ENCODE measurements around the gene EIF3D.

Gene EIF3D

DNA sequence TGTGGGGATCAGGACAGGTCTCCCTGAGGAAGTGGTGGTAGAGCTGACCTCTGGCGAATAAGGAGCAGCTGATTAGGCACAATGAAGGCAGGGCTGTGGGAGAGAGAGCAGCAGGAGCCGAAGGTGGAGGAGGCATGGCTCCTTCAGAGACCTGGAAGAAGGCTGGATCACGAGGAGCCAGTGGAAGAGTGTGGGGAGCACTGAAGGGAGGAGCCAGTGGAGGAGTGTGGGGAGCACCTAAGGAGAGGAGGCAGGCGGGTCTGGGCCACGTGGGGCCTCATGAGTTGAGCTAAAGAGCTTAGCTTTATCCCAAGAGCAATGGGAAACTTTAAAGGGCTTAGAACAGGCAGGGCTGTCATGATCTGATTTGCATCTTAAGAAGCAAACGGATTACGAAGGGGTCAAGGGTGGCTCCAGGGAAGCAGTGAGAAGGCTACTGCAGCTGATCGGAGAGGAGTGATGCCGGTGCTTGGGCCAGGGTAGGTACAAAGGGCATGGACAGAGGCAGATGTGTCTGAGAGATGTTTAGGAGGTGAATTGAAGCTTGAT lies 44.9 kb upstream of the EIF3D start:
- Histone ChIP-seq H2BK5ac (ENCODE audit: low read depth, low read length, poor library complexity, severe bottlenecking) (no peak overlapping the region), H2BK15ac (ENCODE audit: low read depth, poor library complexity, severe bottlenecking) (no peak overlapping the region), H2BK120ac (ENCODE audit: low read depth, low read length) (no peak overlapping the region), H3K79me1 (replicated peaks; ENCODE audit: low read length, poor library complexity, severe bottlenecking) (no peaks in the 10 kb centered on the region), H3K4me2 (ENCODE audit: low read length, poor library complexity, severe bottlenecking) (no peak overlapping the region), H4K91ac (ENCODE audit: low read length) (no peak overlapping the region), H2AFZ (ENCODE audit: low read depth, low read length) (no peak overlapping the region), H3K9ac (ENCODE audit: low read length) (no peak overlapping the region), H3K27ac (ENCODE audit: low read length, poor library complexity, severe bottlenecking) (no peak overlapping the region), H4K8ac (ENCODE audit: low read length) (no peak overlapping the region), H3K23ac (ENCODE audit: low read length in 2 of 2) (no peak overlapping the region), H3K36me3 (ENCODE audit: control insufficient read depth in 1 of 2, insufficient read depth in 2 of 2, low read depth in 1 of 2, low read length in 2 of 2) (no peaks in the 10 kb centered on the region), H3K27me3 (ENCODE audit: control insufficient read depth in 1 of 2, insufficient read depth in 1 of 2, low read length in 2 of 2) (peaks cover 3 to 36% of the 10 kb centered on the region in 2 experiments), H3K4me3 (ENCODE audit: insufficient read depth in 1 of 2, low read depth in 1 of 2, low read length in 2 of 2) (no peak overlapping the region), H3K4ac (ENCODE audit: low read depth in 1 of 2, low read length in 2 of 2) (no peak overlapping the region), H3K9me3 (ENCODE audit: control insufficient read depth, low read length) (no peaks in the 10 kb centered on the region), H2AK5ac (ENCODE audit: low read length, severe bottlenecking) (no peak overlapping the region), H2BK12ac (ENCODE audit: low read length in 2 of 2) (no peak overlapping the region), H3K18ac (ENCODE audit: low read depth in 1 of 2, low read length in 2 of 2) (no peak overlapping the region), H3K14ac (ENCODE audit: low read length in 2 of 2) (no peak overlapping the region), H3K4me1 (ENCODE audit: control insufficient read depth, insufficient read depth, low read depth, low read length) (peaks cover 11% of the 10 kb centered on the region)
- 73% methylated on average over 9 of the region's 9 CpGs for WGBS
- DNase-seq = no peak

DNA sequence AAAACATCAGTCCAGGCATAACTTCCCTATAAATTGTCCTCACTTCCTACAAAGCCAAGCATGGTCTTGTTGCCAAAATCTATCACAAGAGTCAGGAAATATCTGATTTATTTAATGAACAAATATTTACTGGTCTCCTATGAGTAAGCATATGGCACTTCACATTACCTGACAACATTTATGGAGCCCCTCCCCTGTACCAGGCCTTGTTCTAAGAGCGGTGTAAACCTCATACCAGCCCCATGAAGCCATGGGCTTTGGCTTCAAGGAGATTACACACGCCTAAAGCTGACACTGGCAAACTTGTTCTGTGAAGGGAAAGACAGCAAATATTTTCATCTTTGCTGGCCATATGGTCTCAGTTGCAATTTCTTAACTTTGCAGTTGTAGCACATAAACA lies 43.0 kb upstream of the EIF3D start:
- no peak overlapping the region for H2BK120ac ChIP-seq (ENCODE audit: low read depth, low read length)
- no peak overlapping the region for H2AK5ac ChIP-seq (ENCODE audit: low read length, severe bottlenecking)
- no peak overlapping the region for H3K23ac ChIP-seq (ENCODE audit: low read length in 2 of 2)
- no peak overlapping the region for H3K4ac ChIP-seq (ENCODE audit: low read depth in 1 of 2, low read length in 2 of 2)
- 83% methylated on average over 2 of the region's 2 CpGs for WGBS
- H2AFZ ChIP-seq (ENCODE audit: low read depth, low read length) = no peak overlapping the region
- no peak overlapping the region for H2BK15ac ChIP-seq (ENCODE audit: low read depth, poor library complexity, severe bottlenecking)
- H3K9me3 ChIP-seq (ENCODE audit: control insufficient read depth, low read length) = no peaks in the 10 kb centered on the region
- H4K8ac ChIP-seq (ENCODE audit: low read length) = no peak overlapping the region
- H3K27ac ChIP-seq (ENCODE audit: low read length, poor library complexity, severe bottlenecking) = no peak overlapping the region
- no peak overlapping the region for H2BK5ac ChIP-seq (ENCODE audit: low read depth, low read length, poor library complexity, severe bottlenecking)
- H3K14ac ChIP-seq (ENCODE audit: low read length in 2 of 2) = no peak overlapping the region
- no peaks in the 10 kb centered on the region for H3K36me3 ChIP-seq (ENCODE audit: control insufficient read depth in 1 of 2, insufficient read depth in 2 of 2, low read depth in 1 of 2, low read length in 2 of 2)
- DNase-seq = no peak
- H3K4me1 ChIP-seq (ENCODE audit: control insufficient read depth, insufficient read depth, low read depth, low read length) = peaks cover 10% of the 10 kb centered on the region
- no peak overlapping the region for H3K18ac ChIP-seq (ENCODE audit: low read depth in 1 of 2, low read length in 2 of 2)
- H3K4me2 ChIP-seq (ENCODE audit: low read length, poor library complexity, severe bottlenecking) = no peak overlapping the region
- no peak overlapping the region for H3K4me3 ChIP-seq (ENCODE audit: insufficient read depth in 1 of 2, low read depth in 1 of 2, low read length in 2 of 2)
- H4K91ac ChIP-seq (ENCODE audit: low read length) = no peak overlapping the region
- no peaks in the 10 kb centered on the region for H3K79me1 ChIP-seq (replicated peaks; ENCODE audit: low read length, poor library complexity, severe bottlenecking)
- H3K9ac ChIP-seq (ENCODE audit: low read length) = no peak overlapping the region
- H2BK12ac ChIP-seq (ENCODE audit: low read length in 2 of 2) = no peak overlapping the region
- H3K27me3 ChIP-seq (ENCODE audit: control insufficient read depth in 1 of 2, insufficient read depth in 1 of 2, low read length in 2 of 2) = peaks cover 0 to 31% of the 10 kb centered on the region in 2 experiments

DNA sequence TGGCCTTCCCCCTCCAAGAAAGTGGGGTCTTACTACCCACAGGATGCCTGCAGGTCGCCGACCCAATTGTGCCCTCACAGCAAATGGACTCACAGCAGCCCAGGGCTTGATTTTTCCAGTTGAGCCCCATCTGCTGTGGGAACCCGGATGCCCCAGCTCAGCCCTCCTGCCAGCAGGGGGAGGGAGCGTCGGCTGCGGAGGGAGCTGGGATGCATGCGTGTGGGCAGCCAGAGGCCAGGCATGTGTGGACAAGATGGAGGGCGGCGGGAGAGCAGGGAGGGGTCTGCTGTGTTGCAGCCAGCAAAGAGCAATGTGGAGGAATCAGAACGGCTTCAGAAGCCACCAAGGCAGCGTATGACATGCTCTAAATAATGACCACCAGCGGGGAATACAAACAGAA lies 41.0 kb upstream of the EIF3D start:
- peaks cover 0 to 39% of the 10 kb centered on the region in 2 experiments for H3K27me3 ChIP-seq (ENCODE audit: control insufficient read depth in 1 of 2, insufficient read depth in 1 of 2, low read length in 2 of 2)
- H3K9me3 ChIP-seq (ENCODE audit: control insufficient read depth, low read length) = no peaks in the 10 kb centered on the region
- peak overlapping the region; percentile 29 for H2AFZ ChIP-seq (ENCODE audit: low read depth, low read length)
- DNase-seq = no peak
- peak overlapping the region; percentile 75 for H4K8ac ChIP-seq (ENCODE audit: low read length)
- no peak overlapping the region for H3K4ac ChIP-seq (ENCODE audit: low read depth in 1 of 2, low read length in 2 of 2)
- no peak overlapping the region for H3K4me3 ChIP-seq (ENCODE audit: insufficient read depth in 1 of 2, low read depth in 1 of 2, low read length in 2 of 2)
- H2BK5ac ChIP-seq (ENCODE audit: low read depth, low read length, poor library complexity, severe bottlenecking) = no peak overlapping the region
- no peaks in the 10 kb centered on the region for H3K36me3 ChIP-seq (ENCODE audit: control insufficient read depth in 1 of 2, insufficient read depth in 2 of 2, low read depth in 1 of 2, low read length in 2 of 2)
- H2BK15ac ChIP-seq (ENCODE audit: low read depth, poor library complexity, severe bottlenecking) = no peak overlapping the region
- no peak overlapping the region for H3K23ac ChIP-seq (ENCODE audit: low read length in 2 of 2)
- no peak overlapping the region for H3K9ac ChIP-seq (ENCODE audit: low read length)
- no peak overlapping the region for H2AK5ac ChIP-seq (ENCODE audit: low read length, severe bottlenecking)
- no peak overlapping the region for H3K18ac ChIP-seq (ENCODE audit: low read depth in 1 of 2, low read length in 2 of 2)
- peaks cover 5% of the 10 kb centered on the region for H3K4me1 ChIP-seq (ENCODE audit: control insufficient read depth, insufficient read depth, low read depth, low read length)
- H2BK120ac ChIP-seq (ENCODE audit: low read depth, low read length) = no peak overlapping the region
- no peak overlapping the region for H3K27ac ChIP-seq (ENCODE audit: low read length, poor library complexity, severe bottlenecking)
- WGBS = 58% methylated on average over 12 of the region's 12 CpGs
- H3K79me1 ChIP-seq (replicated peaks; ENCODE audit: low read length, poor library complexity, severe bottlenecking) = no peaks in the 10 kb centered on the region
- no peak overlapping the region for H2BK12ac ChIP-seq (ENCODE audit: low read length in 2 of 2)
- H3K14ac ChIP-seq (ENCODE audit: low read length in 2 of 2) = peak overlapping the region in 1 of 2 experiments; percentile 74
- H3K4me2 ChIP-seq (ENCODE audit: low read length, poor library complexity, severe bottlenecking) = no peak overlapping the region
- H4K91ac ChIP-seq (ENCODE audit: low read length) = no peak overlapping the region

DNA sequence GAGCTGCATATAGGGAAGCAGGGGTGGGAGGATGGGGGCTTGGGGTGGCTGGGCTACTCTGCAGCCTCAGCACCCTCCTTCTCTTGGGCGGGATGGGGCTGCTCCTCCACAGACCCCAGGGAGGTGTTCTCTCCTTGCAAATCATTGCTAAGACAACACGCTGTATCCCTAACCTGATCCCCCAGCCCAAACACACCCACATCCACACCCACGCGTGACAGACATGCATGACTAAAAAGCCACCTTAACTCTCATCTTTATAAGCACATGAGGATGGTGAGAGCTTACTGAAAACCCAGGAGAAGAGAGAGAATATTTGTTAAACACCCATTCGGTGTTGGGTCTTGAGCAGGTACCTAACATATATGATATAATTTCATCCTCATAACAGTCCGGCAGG lies 39.9 kb upstream of the EIF3D start:
- Histone ChIP-seq H3K9me3 (ENCODE audit: control insufficient read depth, low read length) (no peaks in the 10 kb centered on the region), H2AFZ (ENCODE audit: low read depth, low read length) (no peak overlapping the region), H3K4me3 (ENCODE audit: insufficient read depth in 1 of 2, low read depth in 1 of 2, low read length in 2 of 2) (no peak overlapping the region), H2AK5ac (ENCODE audit: low read length, severe bottlenecking) (no peak overlapping the region), H4K8ac (ENCODE audit: low read length) (no peak overlapping the region), H3K4me2 (ENCODE audit: low read length, poor library complexity, severe bottlenecking) (no peak overlapping the region), H3K27me3 (ENCODE audit: control insufficient read depth in 1 of 2, insufficient read depth in 1 of 2, low read length in 2 of 2) (peaks cover 0 to 36% of the 10 kb centered on the region in 2 experiments), H3K36me3 (ENCODE audit: control insufficient read depth in 1 of 2, insufficient read depth in 2 of 2, low read depth in 1 of 2, low read length in 2 of 2) (no peaks in the 10 kb centered on the region), H3K4ac (ENCODE audit: low read depth in 1 of 2, low read length in 2 of 2) (no peak overlapping the region), H2BK120ac (ENCODE audit: low read depth, low read length) (no peak overlapping the region), H2BK5ac (ENCODE audit: low read depth, low read length, poor library complexity, severe bottlenecking) (no peak overlapping the region), H3K9ac (ENCODE audit: low read length) (no peak overlapping the region), H2BK15ac (ENCODE audit: low read depth, poor library complexity, severe bottlenecking) (no peak overlapping the region), H3K27ac (ENCODE audit: low read length, poor library complexity, severe bottlenecking) (no peak overlapping the region), H4K91ac (ENCODE audit: low read length) (no peak overlapping the region), H3K18ac (ENCODE audit: low read depth in 1 of 2, low read length in 2 of 2) (no peak overlapping the region), H3K4me1 (ENCODE audit: control insufficient read depth, insufficient read depth, low read depth, low read length) (peaks cover 5% of the 10 kb centered on the region), H3K23ac (ENCODE audit: low read length in 2 of 2) (no peak overlapping the region), H2BK12ac (ENCODE audit: low read length in 2 of 2) (no peak overlapping the region), H3K14ac (ENCODE audit: low read length in 2 of 2) (no peak overlapping the region), H3K79me1 (replicated peaks; ENCODE audit: low read length, poor library complexity, severe bottlenecking) (no peaks in the 10 kb centered on the region)
- 91% methylated on average over 3 of the region's 6 CpGs for WGBS
- DNase-seq = no peak
